HG03575 (cell line): Measurements from ENCODE around the gene RNF141.

Experiments
- ATAC-seq: cut with Tn5 transposase; IDR thresholded peaks from one replicate; pipeline ENCODE4 v1.9.1; 2021; ENCODE audit not compliant: unreplicated experiment, insufficient number of reproducible peaks, low FRiP score; ENCODE audit errors: extremely low read depth

RNF141 gene

DNA sequence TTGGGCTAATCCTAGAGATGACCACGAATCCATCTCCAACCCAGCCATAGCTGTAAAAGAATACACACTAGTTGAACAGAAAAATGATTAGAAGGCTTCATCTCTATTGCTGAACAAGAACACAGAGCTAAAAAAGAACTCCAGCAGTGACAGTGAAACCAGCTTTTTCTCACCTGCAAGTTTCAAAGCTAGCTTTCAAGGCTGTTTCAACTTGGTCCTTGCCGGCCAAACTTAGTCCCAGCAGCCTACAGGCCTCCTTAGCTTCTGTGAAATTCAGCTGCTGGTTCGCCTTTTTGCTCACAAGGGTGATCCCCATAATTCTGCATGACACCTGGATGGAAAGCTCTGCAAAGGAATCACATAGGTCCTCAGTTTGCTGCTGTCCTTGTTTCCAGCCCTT lies 23.0 kb upstream of the RNF141 start:
- no peak for ATAC-seq

DNA sequence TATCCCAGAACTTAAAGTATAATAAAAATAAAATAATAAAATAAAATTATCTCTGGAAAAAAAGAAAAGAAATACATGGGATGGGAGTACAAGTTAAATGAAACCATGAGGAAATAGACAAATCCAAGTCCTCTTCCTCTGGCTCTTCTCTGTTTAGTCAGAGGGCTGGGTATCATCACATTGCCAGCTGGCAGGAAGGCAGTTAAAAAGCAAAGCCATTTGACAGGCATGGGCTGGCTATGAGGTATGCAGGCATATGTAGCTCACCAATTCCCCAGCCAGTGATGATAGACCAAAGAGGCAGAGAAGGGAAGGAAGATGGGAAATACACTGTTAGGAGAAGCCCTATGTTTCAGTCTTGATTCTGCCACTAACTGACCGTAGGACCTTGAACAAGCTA lies 21.0 kb upstream of the RNF141 start:
- no peak for ATAC-seq

DNA sequence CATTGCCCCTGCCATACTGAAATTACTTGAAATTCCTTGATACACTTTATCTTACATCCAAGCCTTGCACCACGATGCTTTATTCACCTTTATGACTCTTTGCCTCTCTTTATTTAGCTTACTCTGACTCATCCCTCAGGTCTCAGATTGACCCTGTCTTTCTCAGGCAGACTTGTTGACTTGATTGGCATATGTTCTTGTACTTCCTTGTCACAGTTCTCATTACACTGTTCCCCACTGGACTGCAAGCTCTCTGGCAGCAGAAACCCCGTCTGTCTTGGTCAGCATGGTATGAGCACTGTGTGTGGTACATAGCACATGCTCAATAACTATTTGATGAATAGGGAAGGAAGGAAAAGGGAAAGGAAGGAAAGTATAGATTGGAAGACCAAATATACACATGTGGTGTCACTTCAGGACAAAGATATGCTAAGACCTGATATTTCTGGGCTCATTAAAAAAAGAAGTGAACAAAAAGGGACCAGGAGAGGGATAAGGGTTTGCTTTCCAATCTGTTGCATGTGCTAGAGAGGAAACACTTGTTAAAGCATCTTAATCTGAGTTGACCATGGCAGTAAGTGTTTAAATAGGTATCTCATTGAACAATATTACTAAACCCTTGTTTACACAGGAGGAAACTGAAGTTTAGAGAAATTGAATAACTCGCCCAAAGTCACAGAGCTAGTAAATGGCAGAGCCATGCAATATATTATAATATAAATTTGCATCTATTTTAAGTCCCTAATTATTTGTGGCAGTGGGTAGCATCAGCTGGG lies 20.2 kb upstream of the RNF141 start:
- ATAC-seq, result no peak

DNA sequence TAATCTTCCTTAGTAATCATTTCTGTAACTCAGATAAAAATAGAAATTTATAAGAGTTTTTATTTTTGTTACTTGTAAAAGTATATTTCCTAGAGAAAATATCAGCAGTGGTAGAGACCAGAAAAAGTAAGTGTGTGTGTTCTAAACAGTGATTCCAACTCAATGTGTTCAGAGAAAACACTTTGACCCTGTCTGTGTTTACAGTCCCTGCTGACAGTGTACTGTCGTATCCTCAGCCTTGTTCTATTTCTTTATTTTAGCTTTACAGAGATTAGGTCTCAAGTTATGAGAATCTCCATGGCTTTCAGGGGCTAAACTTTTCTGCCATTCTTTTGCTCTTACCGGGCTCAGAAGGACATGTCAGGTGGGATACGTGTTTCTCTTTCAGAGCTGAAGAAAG lies 17.3 kb upstream of the RNF141 start:
- ATAC-seq, result no peak

DNA sequence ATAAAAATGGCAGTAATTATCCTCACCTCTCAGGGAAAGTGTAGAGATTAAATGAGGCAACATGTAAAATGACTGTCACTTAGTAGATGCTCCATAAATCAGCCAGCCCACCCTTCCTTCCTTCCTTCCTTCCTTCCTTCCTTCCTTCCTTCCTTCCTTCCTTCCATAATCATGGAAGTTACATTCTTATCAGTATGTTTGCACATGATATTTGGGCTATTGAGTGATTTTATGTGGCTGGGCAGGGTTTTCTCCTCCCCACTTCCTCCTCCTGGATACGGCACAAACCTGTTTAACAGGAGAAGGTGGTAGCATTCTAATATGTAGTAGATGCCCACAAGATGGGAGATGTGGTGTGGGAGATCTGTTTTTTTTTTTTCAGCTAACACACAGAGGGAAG lies 15.6 kb upstream of the RNF141 start:
- no peak for ATAC-seq

DNA sequence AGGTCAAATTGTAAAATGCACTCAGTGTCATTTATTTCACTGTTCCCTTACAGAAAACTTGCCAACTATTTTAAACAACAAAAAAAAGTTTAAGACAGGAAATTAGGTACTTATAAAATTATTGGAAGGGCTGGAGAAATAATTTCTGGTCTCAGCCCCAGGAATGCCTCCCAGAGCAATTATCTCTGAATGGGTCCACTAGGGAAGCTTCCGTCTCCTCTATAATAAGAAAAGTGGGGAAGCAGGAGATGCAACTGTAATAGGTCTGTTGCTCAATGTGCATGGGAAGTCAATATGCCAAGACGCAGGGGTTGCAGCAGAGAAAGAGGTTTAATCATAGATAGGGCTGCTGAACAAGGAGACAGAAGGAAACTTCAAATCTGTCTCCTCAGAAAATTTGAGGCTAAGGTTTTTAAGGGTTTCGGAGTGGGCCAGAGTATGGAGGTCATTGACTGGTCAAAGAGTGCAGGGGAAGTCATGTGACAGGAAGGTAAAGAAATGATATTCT lies 10.9 kb upstream of the RNF141 start:
- no peak for ATAC-seq

DNA sequence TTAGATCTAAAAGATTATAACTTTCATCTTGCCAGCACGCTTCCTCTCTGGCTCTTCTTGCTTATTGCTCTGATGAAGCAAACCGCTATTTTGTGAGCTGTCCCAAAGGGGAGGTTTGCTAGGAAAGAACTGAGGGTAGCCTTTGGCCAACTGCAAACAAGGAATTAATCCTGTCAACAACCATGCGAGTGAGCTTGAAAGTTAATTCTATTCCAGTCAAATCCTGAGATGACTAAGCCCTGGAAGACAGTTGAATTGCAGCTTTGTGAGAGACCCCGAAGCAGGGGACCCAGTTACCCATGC lies 10.3 kb upstream of the RNF141 start:
- no peak for ATAC-seq

DNA sequence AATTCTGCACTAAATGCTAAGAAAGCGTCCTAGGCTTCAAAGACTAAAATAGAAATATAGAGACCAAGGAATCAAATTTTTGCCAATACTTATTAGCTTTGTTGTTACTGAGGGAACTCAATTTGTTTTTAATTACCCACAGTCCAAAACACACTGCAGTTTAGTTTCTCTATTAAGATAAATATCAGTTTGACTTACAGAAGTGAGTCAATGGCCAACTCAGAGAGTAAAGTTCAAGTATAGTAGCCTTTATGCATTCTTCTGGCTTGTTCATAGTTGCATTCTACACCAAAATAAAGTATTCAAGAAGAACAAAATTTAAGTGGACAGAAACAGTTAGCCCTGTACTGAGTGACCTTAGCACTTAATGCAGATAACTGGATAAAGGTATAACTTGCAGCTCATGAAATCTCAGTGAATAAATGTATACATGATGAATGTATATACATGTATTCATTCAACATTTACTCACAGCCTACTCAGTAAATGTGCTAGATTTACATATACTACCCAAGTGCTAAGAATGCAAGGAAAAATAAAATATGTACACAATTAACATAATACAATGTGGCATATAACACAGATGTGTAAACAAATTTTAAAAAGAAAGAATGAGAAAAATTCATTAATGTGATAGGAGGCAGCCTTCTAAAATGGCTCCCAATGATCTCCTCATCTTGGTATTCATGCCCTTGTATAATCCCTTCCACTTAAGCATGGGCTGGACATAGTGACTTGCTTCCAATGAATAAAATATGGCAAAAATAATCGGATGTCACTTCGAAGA lies 9.7 kb upstream of the RNF141 start:
- ATAC-seq, result no peak

DNA sequence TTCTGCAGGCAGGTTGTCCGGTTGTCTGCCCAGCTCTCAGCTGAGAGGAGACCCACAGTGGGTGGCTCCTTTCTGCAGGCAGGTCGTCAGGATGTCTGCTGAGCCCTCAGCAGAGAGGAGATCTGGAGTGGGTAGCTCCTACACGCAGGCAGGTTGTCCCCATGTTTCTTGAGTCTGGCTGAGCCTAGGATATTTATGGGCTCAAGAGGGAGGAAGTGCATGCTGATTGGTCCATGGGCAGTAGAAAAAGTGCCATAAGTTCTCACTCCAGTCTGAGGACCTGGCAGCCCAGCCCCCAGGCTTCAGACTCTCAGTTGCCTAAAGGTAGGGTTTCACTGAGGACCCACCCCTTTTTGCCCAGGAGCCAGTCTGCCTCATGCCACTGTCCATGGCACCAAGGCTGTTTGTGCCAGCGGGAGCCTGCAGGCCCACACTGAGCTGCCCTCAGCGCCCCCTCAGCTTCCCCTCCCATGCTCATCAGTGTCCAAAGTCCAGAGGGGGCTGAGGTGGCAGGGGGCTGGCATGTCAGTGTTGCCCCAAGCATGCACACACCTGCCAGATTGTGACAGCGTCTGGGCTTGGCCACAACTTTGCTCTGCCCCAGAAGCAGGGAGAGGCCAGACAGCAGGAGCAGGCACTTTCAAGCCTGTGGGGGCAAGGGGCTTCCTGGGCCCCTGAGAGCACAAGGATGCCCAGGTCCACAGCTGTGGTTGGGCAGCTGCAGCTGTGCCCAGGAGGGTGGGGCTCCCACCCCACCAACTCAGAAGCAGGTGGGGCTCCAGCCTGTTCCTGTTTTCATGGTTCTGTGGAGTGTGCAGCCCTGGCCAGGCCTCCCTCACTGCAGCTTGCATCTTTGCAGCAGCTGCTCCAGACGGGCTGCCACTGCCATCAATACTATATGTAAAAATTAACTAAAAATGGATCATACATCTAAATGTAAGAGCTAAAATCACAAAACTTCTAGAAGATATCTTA lies 3.8 kb upstream of the RNF141 start:
- ATAC-seq, result no peak

DNA sequence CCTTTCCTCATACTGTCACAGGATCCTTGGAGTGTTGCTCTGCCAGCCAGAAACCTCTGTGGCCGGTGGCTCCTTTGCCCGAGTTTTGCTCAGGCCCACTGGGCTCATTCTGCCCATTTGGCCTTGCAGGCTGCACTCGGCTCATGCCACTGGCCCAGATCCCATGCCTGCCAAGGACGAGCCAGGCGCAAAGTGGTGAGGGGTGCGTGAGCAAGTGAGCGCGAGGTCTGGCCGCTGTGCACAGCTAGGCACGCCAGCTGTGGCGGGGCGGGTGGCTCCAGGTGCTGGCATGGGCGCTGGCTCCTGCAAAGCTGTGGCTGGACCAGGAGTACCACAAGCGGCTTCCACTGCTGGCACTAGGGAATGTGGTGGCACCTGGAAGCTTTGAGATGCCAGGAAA lies 2.8 kb upstream of the RNF141 start:
- ATAC-seq, result no peak

DNA sequence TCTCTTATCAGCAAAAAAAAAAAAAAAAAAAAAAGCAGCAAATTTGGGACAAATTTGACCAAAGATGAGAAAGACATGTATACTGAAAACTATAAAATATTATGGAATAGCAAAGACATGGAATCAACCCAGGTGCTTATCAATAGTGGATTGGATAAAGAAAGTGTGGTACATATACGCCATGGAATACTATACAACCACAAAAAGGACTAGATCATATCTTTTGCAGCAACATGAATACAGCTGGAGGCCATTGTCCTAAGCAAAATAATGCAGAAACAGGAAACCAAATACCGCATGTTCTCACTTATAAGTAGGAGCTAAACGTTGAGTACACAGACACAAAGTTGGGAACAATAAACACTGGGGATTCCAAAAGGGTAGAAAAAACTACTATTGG lies 1.8 kb upstream of the RNF141 start:
- no peak for ATAC-seq

DNA sequence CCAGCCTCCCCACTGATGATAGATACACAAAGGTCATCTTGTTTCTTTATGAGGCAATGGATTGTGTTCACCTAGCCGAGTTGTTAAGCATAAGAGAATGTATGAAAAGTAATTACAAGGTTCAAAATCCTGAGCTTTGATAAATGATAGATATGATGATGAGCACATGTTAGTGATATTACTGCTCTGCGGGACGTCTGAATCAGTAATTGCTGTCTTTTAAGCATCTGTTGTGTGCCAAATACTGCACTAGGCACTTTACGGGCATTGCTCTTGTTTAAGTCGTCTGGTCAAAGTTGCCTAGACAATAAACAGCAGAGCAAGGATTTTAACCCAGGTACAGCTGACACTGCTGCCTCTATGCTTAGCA lies 559 bp upstream of the RNF141 start:
- no peak for ATAC-seq

DNA sequence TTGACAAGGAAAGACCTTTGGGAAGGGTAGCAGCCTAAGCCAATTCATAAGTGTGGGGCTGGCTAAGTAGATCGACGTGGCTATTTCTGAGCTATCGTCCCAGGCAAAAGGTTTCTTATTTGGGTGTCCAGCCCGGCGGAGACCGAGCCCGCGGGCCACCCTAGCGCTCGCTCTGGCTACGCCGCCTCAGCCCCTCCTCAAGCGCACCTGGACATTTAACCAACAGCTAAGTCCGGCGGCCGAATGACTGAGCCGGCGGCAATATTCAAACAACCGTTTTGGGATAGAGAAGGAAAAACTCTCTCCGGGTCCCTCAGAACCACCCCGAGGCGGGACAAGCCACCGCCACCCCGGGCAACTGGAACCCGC lies 457 bp downstream of the RNF141 start:
- no peak for ATAC-seq

DNA sequence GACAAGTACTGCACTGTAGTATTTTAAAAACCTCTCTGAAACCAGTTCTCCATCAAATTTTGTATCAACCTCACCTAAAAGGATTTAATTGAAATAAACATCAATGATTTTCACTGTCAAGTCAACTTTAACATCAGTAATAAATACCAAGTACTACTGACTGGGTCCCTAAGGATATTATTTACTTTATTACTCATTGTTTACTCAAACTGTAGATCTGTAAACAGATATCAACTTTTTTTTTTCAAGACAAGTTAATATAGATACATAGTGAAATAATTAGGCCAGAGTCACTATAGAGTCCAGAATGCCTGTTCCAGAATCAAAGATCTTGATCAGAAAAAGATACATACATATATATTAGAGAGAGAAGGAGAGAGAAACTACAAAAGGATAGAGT lies 1.6 kb downstream of the RNF141 start:
- no peak for ATAC-seq

DNA sequence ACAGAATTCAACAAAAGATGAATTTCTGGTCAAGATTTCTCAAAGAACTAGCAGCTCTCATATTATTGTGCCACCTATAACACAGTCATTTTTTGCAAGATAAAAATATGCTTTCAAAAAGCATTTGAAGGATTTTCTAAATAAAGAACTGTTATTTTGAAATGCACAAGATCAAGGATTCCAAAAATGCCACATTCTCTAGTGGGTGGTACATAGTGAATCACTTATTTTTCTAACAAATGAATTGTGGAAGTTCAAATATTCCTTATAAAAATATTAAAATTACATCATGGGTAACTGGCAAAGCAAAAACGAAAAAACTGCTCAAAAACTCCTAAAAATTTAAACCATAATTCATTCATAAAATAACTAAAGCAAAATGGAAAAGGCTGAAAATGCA lies 2.1 kb downstream of the RNF141 start:
- ATAC-seq, result no peak

DNA sequence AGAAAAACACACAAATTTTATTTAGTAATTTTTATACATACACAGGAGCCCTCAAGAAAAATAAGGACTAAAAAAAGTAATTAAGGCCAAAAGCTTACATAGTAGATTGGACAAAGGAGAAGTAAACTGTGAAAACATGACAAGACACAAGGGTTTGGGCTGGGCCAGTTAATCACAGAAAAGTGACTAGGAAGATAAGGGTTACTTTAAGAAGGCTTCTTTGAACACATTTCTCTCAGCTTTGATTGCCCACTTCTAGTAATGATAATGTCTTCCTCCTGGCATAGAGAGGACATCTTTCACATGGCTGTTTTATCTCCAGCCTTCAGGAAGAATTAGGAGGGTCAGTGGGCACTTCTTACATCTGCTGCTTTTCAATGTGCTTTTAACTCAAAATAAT lies 3.4 kb downstream of the RNF141 start:
- ATAC-seq, result no peak

DNA sequence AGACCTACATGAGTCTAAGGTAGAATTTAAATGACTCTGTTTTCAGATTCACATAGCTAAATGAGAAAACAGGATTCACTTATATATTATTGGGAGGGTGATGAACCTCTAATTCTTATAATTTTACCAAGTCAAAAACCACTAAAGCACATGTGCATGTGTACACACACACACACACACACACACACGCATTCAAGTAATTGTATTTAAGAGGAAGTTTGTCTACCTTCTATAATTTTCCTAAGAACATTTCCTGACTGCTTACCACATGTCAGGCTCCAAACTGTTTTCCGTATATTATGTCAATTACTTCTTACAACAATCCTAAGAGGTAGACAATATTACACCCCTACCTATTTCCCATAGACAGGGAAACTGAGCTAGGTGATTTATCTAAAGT lies 6.7 kb downstream of the RNF141 start:
- ATAC-seq, result no peak

DNA sequence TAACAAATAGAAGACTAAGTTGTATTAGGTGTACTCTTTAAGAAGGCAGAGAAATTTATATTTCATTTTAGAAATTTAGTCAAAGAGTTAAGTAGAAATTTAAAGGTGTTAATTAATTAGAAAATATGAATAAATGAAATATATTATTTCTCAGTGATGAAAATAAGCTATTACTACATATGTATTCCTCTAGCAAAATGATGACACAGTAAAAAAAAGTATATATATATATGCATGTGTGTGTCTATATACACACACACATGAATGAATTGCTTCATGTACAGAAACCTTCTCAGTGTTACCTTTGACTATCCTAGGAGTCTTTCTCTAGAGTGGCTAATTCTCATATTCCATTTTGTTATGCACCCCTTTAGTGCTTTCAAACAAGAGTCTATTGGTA lies 7.7 kb downstream of the RNF141 start:
- ATAC-seq, result no peak

DNA sequence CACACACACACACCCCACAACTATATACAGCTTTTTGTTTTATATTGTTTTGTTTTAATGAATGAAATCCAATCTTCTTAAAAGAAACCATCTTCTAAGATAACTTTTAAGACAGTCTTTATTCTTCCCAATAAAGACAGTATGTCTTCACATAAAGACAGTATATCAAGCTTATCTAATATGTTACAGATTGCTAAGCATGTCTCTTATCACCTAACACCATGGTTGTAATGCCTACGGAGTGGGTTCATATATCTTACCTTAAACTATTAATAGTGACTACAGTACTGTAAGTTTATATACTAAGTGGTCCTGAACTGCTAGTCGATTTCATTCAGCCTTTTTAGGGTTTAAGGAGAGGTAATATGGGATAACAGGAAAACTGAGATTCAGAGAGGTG lies 8.5 kb downstream of the RNF141 start:
- no peak for ATAC-seq

DNA sequence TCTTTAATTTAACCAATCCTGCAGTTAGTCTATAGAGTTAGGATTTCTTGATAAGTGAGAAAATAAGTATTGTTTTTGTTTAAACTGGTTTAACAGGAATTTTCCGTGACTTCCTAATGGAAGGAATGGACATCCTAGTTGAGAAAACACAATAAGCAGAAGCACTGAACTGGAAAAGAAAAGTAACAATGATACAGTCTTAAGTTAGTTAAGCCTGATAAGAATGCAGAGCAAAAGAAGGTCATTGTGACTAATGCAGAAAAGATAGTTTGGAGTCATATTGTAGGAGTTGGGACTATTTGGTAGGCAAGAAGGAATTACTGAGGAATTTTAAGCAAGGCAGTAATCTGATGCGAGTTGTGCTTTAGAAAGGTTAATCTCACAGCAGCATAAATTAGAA lies 11.7 kb downstream of the RNF141 start:
- no peak for ATAC-seq
